PC-9 (cell line): Measurements from ENCODE around the gene RGS6. TPM values are rescaled to one million over a fixed set of nuclear protein-coding genes. Genes with fewer than 3 reads are reported as not detected.

Experiments used
- BruUV-seq: library from RNA; stranded (reverse); fragments of 400-500 nt; replicated peaks from 2 replicates; lab custom pipeline; 2021; lab: Mats Ljungman, UMichigan
- CTCF ChIA-PET: fragments of 300-600 bp; sonication (Branson Sonifier 250); formaldehyde crosslinking; loops from one replicate; lab custom pipeline; 2022; ENCODE audit warnings: antibody characterized with exemption; lab: Charles Lee
- POLR2A ChIA-PET: fragments of 300-600 bp; sonication (Branson Sonifier 250); formaldehyde crosslinking; loops from one replicate; lab custom pipeline; 2022; ENCODE audit warnings: antibody characterized with exemption; ENCODE audit not compliant: unreplicated experiment; lab: Charles Lee
- DNase-seq, 2 experiments: peaks; one replicate each; pipeline versions ENCODE4 v3.0.0 to v3.0.0-alpha.2; 2015 to 2022; ENCODE audit warnings: mixed read lengths in 1 of 2
- H2AFZ ChIP-seq: fragments of 200-600 bp; sonication (generic); 2 replicates; pipeline ENCODE4 v1.8.1; 2017; ENCODE audit warnings: antibody characterized with exemption
- H3F3A ChIP-seq: fragments of 200-600 bp; sonication (generic); 2 replicates; pipeline ENCODE4 v1.8.1; 2017; ENCODE audit warnings: antibody characterized with exemption, mild to moderate bottlenecking, low read depth; ENCODE audit not compliant: insufficient read depth
- H3K27ac ChIP-seq: fragments of 200-600 bp; sonication (generic); 2 replicates; pipeline ENCODE4 v1.6.1; 2016; ENCODE audit warnings: mixed run types
- H3K27me3 ChIP-seq: fragments of 200-600 bp; sonication (generic); 2 replicates; pipeline ENCODE4 v1.6.1; 2016; ENCODE audit warnings: low read depth, mixed run types; ENCODE audit not compliant: insufficient read depth
- H3K36me3 ChIP-seq: fragments of 200-600 bp; sonication (generic); 2 replicates; pipeline ENCODE4 v1.6.1; 2016; ENCODE audit warnings: low read depth, mixed run types
- H3K4me1 ChIP-seq: fragments of 200-600 bp; sonication (generic); replicated peaks from 2 replicates; pipeline ENCODE4 v1.6.1; 2016; ENCODE audit warnings: mixed run types; ENCODE audit not compliant: insufficient read depth
- H3K4me2 ChIP-seq: fragments of 200-600 bp; sonication (generic); 2 replicates; pipeline ENCODE4 v1.6.1; 2017; ENCODE audit warnings: mixed run types
- H3K4me3 ChIP-seq: fragments of 200-600 bp; sonication (generic); 2 replicates; pipeline ENCODE4 v1.6.1; 2016; ENCODE audit warnings: mixed run types
- H3K79me2 ChIP-seq: fragments of 200-600 bp; sonication (generic); 2 replicates; pipeline ENCODE4 v1.6.1; 2017; ENCODE audit warnings: low read depth, mixed run types
- H3K9me2 ChIP-seq: fragments of 200-600 bp; sonication (generic); 2 replicates; pipeline ENCODE4 v1.8.1; 2017; ENCODE audit warnings: mild to moderate bottlenecking; ENCODE audit not compliant: insufficient read depth
- H3K9me3 ChIP-seq: fragments of 200-600 bp; sonication (generic); 2 replicates; pipeline ENCODE4 v1.8.1; 2016; ENCODE audit warnings: low read depth; ENCODE audit not compliant: insufficient read depth
- H4K20me1 ChIP-seq: fragments of 200-600 bp; sonication (generic); 2 replicates; pipeline ENCODE4 v1.8.1; 2017; ENCODE audit not compliant: insufficient read depth
- CTCF ChIP-seq: fragments of 200-600 bp; sonication (generic); conservative IDR thresholded peaks from 2 replicates; pipeline ENCODE4 v1.6.1; 2017; ENCODE audit warnings: mixed run types, antibody characterized with exemption, mild to moderate bottlenecking, moderate library complexity
- EZH2 ChIP-seq: fragments of 200-600 bp; sonication (generic); IDR thresholded peaks from 2 replicates; pipeline ENCODE4 v1.8.0; 2017; ENCODE audit warnings: antibody characterized with exemption, low read depth
- intact Hi-C: fragments of 100-400 bp; cut with micrococcal nuclease; formaldehyde crosslinking; loops from one replicate; pipeline ENCODE4 v1.10.0; 2022; ENCODE audit not compliant: unreplicated experiment
- total RNA-seq: library from RNA; stranded (reverse); gene quantifications from 2 replicates; pipeline ENCODE4 v1.2.3, GENCODE V29; 2021

RGS6 gene
- total RNA-seq, 1 experiment from 2014 or later, result not detected

DNA sequence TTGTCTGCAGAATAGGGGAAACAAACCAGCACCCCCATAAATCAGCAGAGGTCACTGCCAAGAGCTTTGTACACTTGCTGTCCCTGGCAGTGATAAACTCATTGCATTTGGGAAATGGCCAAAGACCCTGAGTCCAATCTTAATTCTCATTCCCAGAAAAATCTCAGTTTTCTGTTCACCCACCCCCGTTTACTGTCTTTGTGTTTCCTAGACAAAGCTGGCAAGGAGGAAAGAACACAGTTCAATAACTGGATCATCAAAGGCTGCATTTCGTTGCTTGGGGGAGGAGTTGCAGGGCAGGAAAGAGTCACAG is 596.6 kb downstream of the RGS6 start:
- CTCF ChIA-PET, result no interaction called here
- H4K20me1 ChIP-seq, result no peaks in the 10 kb centered on the region
- peaks cover 55% of the 10 kb centered on the region for H3K27me3 ChIP-seq
- 0 out of 2 replicates have a peak, but pooled peaks cover 5% of the 10 kb centered on the region for H3K9me3 ChIP-seq
- POLR2A ChIA-PET, result no interaction called here
- H3K36me3 ChIP-seq, result no peaks in the 10 kb centered on the region
- H3K79me2 ChIP-seq, result no peaks in the 10 kb centered on the region
- no peak for TF ChIP-seq EZH2
- TF ChIP-seq CTCF, result no peak
- H3K27ac ChIP-seq, result no peak overlapping the region
- no peak overlapping the region for H3K4me2 ChIP-seq
- no peak overlapping the region for H3K4me3 ChIP-seq
- no peaks in the 10 kb centered on the region; the same call in 1 of the 2 replicates for H3K9me2 ChIP-seq
- intact Hi-C loops, result no loop called here
- no peak for DNase-seq
- H2AFZ ChIP-seq, result no peak overlapping the region
- H3K4me1 ChIP-seq, result no peaks in the 10 kb centered on the region
- H3F3A ChIP-seq, result no peaks in the 10 kb centered on the region
- no TSS peak for BruUV-seq

DNA sequence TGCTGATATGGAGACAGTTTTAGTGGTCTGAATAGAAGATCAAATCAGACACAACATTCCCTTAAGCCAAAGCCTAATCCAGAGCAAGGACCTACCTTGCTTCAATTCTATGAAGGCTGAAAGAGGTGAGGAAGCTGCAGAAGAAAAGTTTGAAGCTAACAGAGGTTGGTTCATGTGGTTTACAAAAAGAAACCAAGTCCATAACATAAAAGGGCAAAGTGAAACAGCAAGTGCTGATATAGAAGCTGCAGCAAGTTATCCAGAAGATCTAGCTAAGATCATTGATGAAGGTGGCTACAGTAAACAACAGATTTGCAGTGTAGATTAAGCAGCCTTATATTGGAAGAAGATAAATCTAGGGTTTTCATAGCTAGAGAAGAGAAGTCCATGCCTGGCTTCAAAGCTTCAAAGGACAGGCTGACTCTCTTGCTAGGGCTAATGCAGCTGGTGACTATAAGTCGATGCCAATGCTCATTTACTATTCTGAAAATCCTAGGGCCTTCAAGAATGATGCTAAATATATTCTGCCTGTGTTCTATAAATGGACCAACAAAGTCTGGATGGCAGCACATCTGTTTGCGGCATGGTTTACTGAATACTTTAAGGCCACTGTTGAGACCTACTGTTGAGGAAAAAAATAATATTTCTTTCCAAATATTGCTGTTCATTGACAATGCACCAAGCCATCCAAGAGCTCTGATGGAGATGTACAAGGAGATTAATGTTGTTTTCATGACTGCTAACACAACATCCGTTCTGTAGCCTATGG is 600.6 kb downstream of the RGS6 start:
- ChIA-PET POLR2A (no interaction called here), CTCF (no interaction called here)
- peaks cover 48% of the 10 kb centered on the region for H3K27me3 ChIP-seq
- H3K9me3 ChIP-seq, result 0 out of 2 replicates have a peak, but pooled peaks cover 5% of the 10 kb centered on the region
- BruUV-seq, result no TSS peak
- no peaks in the 10 kb centered on the region for H3K36me3 ChIP-seq
- H3K4me3 ChIP-seq, result no peak overlapping the region
- H3K9me2 ChIP-seq, result no peaks in the 10 kb centered on the region; the same call in 1 of the 2 replicates
- no peaks in the 10 kb centered on the region for H3K79me2 ChIP-seq
- TF ChIP-seq CTCF (no peak), EZH2 (no peak)
- H3K4me2 ChIP-seq, result no peak overlapping the region
- H4K20me1 ChIP-seq, result no peaks in the 10 kb centered on the region
- no peak for DNase-seq
- H3K27ac ChIP-seq, result no peak overlapping the region
- H3K4me1 ChIP-seq, result no peaks in the 10 kb centered on the region
- H2AFZ ChIP-seq, result no peak overlapping the region
- intact Hi-C loops, result no loop called here
- H3F3A ChIP-seq, result no peaks in the 10 kb centered on the region

DNA sequence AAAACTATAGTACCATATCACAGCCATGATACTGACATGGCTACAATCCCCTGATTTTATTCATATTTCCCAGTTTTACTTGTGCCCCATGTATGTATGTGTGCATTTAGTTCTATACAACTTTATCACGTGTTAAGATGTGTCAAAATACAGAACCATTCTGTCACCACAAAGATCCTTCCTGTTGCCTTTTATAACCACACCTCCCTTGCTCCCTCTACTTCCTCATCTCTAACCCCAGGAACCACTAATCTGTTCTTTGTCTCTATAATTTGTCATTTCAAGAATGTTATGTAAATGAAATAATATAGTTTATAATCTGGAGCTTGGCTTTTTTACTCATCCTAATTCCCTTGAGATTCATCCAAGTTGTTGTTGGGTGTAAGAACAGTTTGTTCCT is 603.3 kb downstream of the RGS6 start:
- no peaks in the 10 kb centered on the region; the same call in 1 of the 2 replicates for H3K9me2 ChIP-seq
- no peak overlapping the region for H3K4me2 ChIP-seq
- H3K79me2 ChIP-seq, result no peaks in the 10 kb centered on the region
- no peak overlapping the region for H3K27ac ChIP-seq
- POLR2A ChIA-PET, result no interaction called here
- H3K36me3 ChIP-seq, result no peaks in the 10 kb centered on the region
- no peak for DNase-seq
- TF ChIP-seq EZH2 (no peak), CTCF (no peak)
- H4K20me1 ChIP-seq, result no peaks in the 10 kb centered on the region
- H3K4me3 ChIP-seq, result no peak overlapping the region
- no peak overlapping the region for H2AFZ ChIP-seq
- peaks cover 52% of the 10 kb centered on the region for H3K27me3 ChIP-seq
- CTCF ChIA-PET, result no interaction called here
- H3K4me1 ChIP-seq, result no peaks in the 10 kb centered on the region
- H3K9me3 ChIP-seq, result 0 out of 2 replicates have a peak, but pooled peaks cover 5% of the 10 kb centered on the region
- intact Hi-C loops, result no loop called here
- no peaks in the 10 kb centered on the region for H3F3A ChIP-seq
- BruUV-seq, result no TSS peak
